Stimulated activated CD8-positive, alpha-beta memory T cell treated with anti-CD3 and anti-CD28 coated beads, Interleukin-7, amount 100 ng/mL, for 24 hours (primary cell): ENCODE data around the gene IFT52.

Source experiments
- DNase-seq: peaks from one replicate; pipeline ENCODE4 v3.0.0-alpha.2; 2020; ENCODE audit warnings: low read depth

Gene IFT52, protein sequence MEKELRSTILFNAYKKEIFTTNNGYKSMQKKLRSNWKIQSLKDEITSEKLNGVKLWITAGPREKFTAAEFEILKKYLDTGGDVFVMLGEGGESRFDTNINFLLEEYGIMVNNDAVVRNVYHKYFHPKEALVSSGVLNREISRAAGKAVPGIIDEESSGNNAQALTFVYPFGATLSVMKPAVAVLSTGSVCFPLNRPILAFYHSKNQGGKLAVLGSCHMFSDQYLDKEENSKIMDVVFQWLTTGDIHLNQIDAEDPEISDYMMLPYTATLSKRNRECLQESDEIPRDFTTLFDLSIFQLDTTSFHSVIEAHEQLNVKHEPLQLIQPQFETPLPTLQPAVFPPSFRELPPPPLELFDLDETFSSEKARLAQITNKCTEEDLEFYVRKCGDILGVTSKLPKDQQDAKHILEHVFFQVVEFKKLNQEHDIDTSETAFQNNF

GRCh38 chr20:43590392-43591303 lies at the start of gene IFT52:
Gene IFT52 (plus strand): TSS chr20:43590937. CDS start chr20:43594699, 3,762 bp downstream.
- DNase-seq: peak; percentile 77

- DNase-seq: no peak
Measured at GRCh38 chr20:43541214-43541613, 49.5 kb upstream of the IFT52 start.

DNA sequence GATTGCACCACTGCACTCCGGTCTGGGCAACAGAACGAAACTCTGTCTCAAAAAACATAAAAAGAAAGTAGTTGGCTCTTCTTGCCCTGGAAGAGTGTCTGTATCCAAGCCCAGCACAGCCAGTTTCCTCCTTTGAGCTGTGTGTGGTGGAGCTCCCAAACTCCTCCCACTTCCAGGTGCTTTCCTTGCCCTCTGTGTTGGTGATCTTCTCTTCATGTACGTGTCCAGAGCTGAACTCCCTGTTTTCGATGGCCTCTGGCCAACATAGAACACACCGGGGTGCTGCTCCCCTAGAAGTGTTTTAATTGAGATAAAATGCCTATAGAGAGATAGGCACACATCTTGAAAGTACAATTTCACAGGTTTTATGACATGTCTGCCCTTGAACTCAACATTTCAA lies 48.6 kb upstream of the IFT52 start:
- DNase-seq: no peak

DNA sequence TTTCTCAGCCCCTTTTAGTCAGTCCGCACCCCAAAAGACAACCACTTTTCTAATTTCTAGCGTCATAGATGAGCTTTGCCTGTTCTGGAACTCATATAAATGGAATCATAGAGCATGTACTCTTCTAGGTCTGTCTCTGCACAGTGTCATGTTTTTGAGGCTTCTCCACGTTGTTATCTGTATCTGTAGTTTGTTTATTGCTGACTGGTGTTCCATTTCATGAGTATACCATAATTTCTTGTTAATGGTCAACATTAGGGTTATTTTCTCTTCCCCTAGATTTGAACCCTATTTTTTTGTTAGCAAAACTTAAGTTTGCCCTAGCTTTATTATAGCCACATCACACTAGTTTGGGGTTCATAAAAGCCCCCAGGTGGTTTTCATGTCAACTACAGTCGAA lies 48.1 kb upstream of the IFT52 start:
- no peak for DNase-seq

DNA sequence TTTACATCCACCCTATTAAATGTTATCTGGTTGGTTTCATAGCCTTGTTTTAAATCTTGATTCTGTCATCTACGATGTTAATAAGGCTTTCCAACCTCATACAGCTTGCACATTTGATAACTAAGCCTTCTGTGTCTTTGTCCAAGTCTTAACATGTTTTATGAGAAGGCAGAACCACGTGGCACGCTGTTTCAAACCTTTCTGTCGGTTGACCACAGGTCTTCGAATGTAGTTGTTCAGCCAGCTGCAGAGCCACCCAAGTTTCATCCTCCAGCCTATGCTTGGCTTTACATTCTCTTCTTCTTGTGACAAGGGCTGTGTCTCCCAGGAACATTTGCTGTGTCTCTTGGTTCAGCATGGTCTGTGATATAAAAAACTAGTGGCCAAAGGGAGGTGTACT lies 47.6 kb upstream of the IFT52 start:
- no peak for DNase-seq

DNA sequence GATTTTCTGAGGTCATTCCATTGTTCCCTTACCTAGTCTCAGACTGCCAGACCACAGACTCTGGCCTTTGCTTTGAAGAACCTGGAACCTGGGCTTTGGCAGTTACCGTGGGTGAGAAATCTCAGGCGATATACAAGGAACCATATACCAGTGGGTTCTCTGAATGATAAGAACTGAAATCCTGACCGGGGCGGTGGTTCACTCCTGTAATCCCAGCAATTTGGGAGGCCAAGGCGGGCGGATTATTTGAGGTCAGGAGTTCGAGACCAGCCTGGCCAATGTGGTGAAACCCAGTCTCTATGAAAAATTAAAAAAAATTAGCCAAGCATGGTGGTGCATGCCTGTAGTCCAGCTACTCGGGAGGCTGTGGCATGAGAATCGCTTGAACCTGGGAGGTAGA lies 46.2 kb upstream of the IFT52 start:
- no peak for DNase-seq

DNA sequence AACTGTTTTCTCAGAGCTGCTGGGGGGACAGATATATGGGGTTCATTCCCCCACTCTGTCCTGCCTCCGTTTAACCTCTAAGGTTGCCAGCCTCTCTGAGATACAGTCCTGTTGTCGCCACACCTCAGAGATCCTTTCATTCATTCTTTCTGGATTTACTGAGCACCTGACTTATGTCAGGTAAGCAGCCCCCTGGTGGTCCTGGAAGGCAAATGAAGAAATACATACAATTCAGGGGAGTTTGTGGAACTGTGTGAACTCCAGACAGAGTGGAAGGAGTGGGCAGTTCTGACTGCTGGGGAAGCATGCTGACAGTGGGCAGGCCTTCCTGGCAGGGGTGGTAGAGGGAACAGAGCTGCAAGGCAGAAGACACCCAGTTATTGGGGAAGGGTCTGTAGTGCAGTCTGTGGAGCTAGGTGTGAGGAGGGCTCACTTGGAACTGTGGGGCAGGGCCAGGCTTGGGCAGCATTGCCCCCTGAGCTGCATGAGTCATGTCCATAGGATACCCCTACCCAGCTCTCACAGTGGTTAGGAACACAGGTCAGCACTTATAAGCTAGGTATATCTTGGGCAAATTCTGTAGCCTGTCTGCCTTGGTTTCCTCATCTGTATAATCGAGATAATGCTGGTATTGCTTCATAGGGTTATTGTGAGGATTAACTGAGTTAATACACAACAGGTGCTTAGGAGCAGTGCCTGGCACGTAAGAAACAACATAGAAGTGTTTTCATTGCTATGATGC lies 44.7 kb upstream of the IFT52 start:
- DNase-seq: no peak

DNA sequence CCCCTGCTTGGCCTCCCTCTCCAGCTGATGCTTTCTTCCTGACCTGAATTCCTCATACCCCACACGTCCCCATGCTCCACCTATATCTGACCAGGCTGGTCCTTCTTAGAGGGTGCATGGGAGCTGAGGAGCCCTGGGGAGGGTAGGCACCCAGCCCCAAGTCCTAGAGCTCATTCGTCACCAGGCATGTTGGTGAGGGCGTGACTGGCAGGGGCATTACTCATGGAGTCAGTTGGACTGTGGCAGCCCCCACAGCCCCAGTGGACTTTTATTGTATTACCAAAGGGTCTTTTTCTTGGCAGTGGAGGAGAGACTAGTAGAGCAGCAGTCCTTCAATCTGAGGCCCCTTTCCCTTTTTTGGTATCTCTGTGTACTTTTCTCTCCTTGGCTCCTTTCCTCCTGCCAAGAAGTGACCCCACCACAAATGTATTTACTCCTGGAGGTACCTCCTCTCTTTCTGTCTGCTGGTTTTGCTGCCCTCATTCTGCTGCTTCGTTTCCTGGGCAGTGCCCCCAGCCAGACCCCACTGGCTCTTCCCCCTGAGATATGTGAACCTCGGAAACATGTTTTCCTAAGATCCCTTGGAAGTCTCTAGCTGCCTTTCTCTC lies 42.4 kb upstream of the IFT52 start:
- DNase-seq: no peak

- no peak for DNase-seq
Measured at GRCh38 chr20:43549416-43550065, 41.2 kb upstream of the IFT52 start.

GRCh38 chr20:43550456-43550855 lies 40.3 kb upstream of the IFT52 start:
- DNase-seq: no peak

DNA sequence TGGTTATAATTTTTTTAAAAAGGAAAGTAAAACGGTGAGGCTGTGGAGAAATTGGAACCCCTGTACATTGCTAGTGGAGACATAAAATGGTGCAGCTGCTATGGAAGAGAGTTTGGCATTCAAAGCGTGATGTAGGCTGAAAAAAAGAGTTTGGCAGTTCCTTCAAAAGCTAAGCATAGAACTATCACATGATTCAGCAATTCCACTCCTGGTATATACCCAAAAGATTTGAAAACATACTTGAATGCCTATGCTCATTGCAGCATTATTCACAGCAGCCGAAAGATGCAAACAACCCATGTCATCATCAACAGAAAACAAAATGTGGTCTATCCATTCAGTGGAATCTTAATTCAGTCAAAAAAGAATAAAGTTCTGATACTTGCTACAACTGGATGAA lies 36.4 kb upstream of the IFT52 start:
- no peak for DNase-seq

- DNase-seq: no peak
Measured at GRCh38 chr20:43558412-43559146, 32.2 kb upstream of the IFT52 start, which contains the start of gene SGK2. Gene SGK2 (plus strand): TSS chr20:43559027. CDS start chr20:43566496, 7,469 bp downstream.

DNA sequence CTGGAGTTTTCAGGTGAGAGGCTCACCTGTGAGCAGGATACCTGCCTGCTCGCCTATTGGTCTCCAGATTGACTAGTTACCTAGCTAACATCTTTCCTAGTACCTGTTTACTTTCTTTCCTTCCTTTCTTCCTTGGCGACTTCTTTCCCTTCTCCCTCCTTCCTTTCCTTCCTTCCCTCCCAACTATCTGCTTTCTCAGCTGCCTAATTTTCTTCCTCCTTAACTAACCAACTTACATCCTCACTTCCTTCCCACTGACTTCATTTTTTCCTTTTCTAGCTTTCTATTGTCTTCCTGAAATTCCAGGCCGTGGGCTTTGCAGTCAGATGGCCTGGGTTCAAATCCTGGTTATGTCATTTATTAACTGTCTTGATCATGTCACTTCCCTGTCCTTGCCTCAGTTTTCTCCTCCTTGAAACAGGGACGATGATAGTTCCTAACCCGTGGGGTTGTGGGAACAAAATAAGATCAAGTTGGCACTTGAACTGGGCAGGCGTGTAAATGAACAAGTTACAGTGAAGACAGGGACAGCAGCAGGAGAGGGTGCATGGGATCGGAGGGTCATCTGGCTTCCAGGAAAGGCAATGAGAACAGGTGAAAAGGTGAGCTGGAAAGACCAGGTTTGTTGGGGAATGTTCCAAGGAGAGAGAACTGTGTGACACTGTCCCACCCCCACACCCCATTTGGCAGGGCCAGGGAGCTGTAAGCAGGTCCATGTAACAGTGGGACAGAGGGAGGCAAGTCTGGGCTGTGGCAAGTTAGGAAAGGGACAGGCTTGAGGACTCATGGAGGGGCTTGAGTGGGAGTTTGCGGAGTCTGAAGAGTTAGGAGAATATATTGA lies 31.4 kb upstream of the IFT52 start:
- DNase-seq: no peak

DNA sequence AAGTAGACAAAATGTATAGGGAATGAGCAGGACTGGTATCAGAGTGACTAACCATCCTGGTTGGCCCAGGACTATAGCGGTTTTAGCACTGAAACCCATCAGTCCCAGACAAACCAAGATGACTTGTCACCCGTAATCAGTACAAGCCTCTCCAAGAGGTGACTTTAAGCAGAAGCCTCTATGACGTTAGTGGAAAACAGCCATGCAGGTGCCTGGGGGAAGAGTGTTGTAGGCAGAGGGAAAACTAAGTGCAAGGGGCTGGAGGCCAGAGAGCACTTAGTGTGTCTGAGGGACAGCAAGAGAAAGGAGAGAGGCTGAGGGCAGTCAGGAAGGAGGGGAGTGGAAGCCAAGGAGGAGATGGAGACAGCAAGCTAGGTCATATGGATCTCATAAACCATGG lies 29.8 kb upstream of the IFT52 start:
- DNase-seq: no peak

DNA sequence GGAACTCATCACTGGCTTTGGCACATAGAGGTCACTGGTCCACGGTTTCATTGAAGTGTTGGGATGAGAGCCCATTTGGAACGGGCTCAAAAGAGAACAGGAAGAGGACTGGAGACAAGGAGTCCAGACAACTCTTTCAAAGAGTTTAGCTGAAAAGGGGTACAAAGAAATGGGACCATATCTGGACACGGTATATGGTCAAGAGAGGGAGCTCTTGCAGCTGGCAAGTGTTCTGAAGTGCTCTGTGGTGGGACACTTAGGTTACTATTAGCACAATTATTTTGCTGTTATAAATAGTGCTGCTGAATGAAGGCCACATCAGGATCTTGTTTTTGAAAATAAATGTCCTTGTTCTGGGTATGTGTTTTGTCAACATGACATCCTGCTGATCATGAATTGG lies 27.3 kb upstream of the IFT52 start:
- no peak for DNase-seq

GRCh38 chr20:43563991-43564390 lies 26.7 kb upstream of the IFT52 start:
- DNase-seq: no peak

DNA sequence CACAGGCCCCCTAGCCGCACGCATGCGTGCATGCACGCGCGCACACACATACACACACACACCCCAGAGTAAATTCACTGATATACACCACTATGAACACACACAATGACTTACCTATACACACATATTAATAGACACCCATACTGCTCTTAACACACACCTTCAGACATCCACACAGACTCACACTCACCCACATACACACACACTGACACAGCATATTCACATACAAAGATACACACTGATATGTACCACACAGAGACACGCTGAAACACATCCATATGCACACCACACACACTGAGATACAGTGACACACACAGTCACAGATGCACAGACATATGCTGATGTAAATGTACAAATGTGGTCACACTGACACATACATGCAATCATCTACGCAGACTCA lies 26.3 kb upstream of the IFT52 start:
- DNase-seq: no peak

GRCh38 chr20:43564993-43565757 lies 25.6 kb upstream of the IFT52 start:
- no peak for DNase-seq

DNA sequence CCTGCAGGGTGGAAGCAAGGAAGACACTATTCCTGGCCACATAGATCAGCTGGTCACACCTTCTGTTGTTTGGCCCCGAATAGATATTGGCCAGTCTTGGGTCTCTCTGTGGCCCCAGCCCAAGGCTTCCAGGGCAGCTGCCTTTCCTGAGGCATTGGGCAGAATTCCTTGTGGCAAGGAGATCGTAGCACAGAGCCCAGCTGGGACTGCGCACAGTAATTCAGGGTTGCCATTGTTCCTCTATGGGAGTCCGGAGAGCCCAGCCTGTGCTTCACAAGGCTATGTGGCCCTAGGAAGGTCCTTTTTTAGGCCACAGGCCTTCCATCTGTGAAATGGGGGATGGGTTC lies 25.0 kb upstream of the IFT52 start:
- DNase-seq: no peak
